Urothelium cell line (cell line): Measurements from ENCODE around the gene NUP93.

Experiments
- DNase-seq: peaks from one replicate; pipeline ENCODE4 v3.0.0; 2011; ENCODE audit warnings: low spot score, mixed read lengths
- FAIRE-seq: peaks from 2 replicates; lab custom pipeline; 2011; peaks lifted over from hg19 to GRCh38; lab: Jason Lieb, UNC

NUP93 gene

GRCh38 chr16:56729735-56730662 lies at the start of gene NUP93:
Gene NUP93, plus strand, starts transcription at chr16:56730129. Its CDS starts 18,119 bp downstream, at chr16:56748248.
- DNase-seq = peak; percentile 97
- FAIRE-seq = no peak

- peak; percentile 72 for FAIRE-seq
- DNase-seq = peak; percentile 97
Observed at GRCh38 chr16:56681939-56682702, 47.8 kb upstream of the NUP93 start, which contains the start of gene MT1X. Gene MT1X, plus strand, starts transcription at chr16:56682470. Its CDS starts 71 bp downstream, at chr16:56682541.

DNA sequence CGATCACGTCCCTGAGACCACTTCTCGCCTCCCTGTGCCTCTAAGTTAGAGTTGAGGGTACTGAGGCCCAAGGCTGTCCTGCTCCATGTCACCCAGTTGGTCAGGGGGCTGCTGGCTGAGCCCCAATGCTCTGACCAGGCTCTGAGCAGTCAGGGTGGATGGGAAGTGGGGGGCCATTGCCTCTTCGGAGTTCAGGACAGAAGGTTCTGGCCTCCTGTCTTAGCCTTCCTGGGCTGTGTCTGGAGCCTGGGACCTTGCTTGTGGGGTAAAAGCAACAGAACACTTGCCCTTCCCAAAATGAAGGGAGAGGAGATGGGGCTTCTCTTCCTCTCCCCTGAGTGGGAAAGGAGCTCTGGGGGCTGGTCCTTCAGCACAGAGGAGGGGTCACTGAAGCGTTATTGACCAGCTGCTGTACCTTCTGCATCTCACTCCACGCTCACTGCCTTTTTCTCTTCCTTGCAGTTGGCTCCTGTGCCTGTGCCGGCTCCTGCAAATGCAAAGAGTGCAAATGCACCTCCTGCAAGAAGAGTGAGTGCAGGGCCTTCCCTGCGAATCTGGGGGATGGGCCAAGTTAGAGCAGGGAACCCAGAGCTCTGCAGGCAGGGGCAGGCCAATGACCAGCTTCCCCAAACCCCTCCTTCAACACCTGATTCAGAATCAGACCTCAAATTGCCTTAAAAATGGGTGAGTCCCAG lies 47.1 kb upstream of the NUP93 start:
- FAIRE-seq (no peak), DNase-seq (no peak)

- no peak for DNase-seq
- no peak for FAIRE-seq
Observed at GRCh38 chr16:56683424-56684172, 46.3 kb upstream of the NUP93 start.

DNA sequence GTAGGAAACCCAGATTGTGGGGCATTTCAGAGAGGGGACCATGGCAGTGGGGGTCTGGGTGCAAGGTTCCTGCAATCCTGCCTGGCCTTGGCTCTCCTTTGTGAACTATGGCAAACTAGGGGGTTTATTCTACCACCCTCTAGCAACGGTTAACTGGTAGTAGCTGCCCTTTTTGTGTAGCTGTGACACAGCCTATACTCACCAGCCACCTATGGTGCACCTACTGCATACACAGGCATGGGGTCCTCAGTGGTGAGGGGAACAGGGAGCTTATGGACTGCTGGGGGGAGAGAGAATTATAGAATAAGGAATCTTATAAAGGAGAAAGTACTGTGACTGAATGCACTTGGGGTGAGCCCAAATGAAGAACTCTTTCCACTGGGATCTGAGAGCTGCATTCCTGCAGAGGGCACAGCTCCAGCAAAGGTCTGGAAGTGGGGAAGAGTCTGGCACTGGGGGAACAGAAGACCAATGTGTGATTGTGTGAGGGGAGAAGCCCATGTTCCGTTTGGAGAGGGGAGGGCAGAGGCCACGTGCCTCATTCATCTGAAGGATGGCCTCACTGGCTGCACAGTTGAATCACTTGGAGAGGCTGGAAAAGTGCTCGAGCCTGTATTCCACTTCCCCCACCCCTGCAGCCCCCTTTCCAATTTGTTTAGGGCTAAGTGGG lies 45.5 kb upstream of the NUP93 start:
- DNase-seq (no peak), FAIRE-seq (no peak)

DNA sequence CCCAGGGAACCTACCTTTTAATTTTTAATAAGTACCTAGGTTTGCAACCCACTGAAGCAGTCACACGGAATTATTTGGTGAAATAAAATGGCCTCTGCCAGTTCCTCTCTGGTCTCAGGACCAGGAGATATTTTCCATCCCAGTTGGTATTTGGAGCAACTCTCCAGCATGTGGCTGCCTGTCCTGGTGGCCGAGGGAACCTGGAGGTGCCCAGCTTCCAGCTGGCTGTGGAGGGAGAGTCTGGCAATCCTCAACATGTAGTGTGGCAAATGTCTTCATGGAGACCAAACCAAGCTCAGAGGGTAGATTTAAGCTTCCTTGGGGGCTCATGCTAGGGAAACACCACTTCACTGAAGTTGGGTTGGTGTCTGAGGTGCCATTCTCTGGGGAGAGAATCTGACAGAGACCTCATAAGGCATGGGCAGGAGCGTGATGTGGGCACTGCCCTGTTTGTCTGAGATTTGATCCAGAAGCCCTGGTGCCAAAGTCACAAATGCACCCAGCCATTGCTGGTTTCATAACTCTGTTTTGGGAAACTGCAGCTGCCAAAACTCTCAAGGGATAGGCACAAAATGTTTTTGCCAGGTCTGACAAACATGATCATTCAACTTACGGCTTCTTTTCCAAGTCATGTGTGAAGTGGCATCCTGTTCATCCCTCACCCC lies 44.9 kb upstream of the NUP93 start:
- no peak for FAIRE-seq
- DNase-seq = no peak

DNA sequence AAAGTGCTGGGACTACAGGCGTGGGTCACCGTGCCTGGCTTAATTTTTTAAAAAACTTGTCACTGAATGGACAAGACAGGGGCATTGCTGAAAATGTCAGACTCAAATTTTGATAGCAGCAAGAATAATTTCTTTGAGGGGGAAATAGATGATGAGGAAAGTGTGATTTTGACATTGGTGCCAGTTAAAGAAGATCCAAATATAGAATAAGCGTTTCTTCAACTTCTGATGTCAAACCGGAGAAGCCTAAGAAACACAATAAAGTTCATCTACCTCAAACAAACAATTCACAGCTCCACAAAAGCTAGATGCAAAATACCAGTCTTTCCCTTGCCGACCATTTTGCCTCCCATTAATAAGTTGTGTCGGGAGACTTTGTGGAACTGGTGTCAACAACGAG lies 43.2 kb upstream of the NUP93 start:
- DNase-seq = no peak

GRCh38 chr16:56688762-56689161 lies 41.2 kb upstream of the NUP93 start:
- DNase-seq (no peak), FAIRE-seq (no peak)

More for the DNA sequence above, 43.2 kb upstream of the NUP93 start:
- no peak for FAIRE-seq

DNA sequence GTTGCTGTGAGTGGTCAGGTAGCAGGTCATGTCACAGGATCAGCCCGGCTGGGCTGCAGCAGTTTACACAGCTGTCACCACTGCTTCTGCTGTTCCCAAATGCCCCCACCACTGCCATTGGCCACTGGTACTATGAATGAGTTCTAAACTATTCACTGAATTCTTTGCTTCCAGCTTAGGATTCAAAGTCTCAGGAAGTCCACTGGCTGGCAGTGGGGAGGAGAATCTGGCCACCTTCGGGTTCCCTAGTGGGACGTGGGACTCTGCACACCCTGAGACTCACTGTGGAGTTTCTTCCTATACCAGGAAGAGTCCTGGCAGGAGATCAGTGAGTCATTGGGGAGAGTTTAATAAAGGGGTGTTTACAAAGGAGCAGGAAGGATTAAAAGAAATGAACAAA lies 40.8 kb upstream of the NUP93 start:
- FAIRE-seq (no peak), DNase-seq (no peak)

GRCh38 chr16:56690420-56691122 lies 39.4 kb upstream of the NUP93 start:
- FAIRE-seq (no peak), DNase-seq (no peak)

DNA sequence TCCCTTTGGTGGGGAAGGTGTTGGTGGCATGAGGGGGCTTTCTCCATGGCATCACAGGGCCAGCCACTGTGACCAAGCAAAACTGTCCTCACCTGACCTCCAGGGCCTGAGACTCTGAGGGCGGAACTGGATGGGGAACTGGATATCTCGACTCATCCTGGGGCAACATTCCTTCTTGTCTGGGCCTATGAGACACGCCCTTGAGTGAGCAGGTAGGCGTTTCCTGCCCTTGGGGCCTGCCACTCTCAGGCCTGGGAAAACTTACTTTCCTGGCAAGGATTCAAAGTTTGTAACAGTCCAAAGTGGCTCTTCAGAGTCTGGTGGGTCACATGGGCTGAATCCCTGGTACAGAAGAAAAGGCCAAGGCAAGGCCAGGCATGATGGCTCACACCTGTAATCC lies 38.0 kb upstream of the NUP93 start:
- FAIRE-seq (no peak), DNase-seq (peak; percentile 81)

GRCh38 chr16:56695246-56695645 lies 34.7 kb upstream of the NUP93 start:
- FAIRE-seq = no peak
- DNase-seq = no peak

DNA sequence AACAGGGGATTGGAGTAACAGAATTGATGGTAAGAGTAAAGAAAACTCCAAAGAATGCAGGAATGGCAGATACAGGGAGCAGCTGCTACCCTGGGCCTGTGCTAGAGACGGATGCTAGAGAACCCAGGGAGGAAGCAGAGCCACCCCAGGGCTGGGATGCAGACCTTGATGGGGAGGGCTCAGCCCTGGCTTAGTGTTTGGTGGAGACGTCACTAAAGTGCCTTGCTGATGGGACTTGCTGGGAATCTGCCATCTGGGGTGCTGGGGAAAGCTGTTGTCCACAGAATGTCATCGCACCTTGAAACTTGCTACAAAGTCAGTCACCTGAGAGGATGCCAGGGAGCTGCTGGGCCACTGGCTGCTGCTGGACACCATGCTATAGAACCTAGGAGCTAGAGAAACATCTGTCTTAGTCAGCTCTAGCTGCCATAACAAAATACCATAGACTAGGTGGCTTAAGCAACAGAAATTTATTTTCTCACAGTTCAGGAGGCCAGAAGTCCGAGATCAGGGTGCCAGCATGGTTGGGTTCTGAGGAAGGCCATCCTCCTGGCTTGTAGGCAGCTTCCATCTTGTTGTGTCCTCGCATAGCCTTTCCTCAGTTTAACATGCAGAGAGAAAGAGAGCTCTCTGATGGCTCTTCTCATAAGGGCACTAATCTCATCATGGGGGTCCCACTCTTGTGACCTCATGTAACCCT lies 32.3 kb upstream of the NUP93 start:
- FAIRE-seq (no peak), DNase-seq (no peak)

GRCh38 chr16:56700195-56700594 lies 29.7 kb upstream of the NUP93 start:
- DNase-seq (no peak), FAIRE-seq (no peak)

DNA sequence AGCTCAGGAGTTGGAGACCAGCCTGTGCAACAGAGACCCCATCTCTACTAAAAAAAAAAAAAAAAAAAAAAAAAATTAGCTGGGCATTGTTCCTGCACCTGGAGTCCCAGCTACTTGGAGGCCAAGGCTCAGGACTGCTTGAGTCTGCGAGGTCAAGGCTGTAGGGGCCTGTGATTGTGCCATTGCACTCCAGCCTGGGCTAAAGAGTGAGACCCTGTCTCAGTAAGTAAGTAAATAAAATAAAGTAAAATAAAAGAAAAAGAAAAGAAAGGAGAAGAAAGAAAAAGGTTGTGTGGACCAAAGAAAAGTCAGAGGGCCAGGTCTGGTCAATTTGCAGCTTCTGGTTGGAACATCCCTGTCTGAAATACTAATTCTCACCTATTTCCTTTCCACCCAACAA lies 29.3 kb upstream of the NUP93 start:
- no peak for FAIRE-seq
- no peak for DNase-seq

DNA sequence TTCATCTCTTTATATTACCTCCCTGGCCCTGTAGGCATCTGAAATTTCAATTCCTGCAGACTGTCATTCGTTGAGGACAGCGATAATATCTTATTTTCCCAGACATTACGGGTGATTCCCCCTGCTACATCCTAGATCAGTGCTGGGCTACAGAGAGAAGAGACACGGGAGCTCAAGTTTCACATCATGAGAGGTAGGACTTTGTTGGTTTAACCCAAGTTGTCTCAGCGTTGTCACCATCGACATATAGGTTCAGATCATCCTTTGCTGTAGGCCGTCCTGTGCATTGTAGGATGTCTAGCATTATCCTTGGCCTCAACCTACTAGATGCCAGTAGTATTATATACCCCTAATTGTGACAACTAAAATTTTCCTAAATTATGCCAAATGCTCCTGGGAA lies 28.4 kb upstream of the NUP93 start:
- DNase-seq (no peak), FAIRE-seq (peak; percentile 23)

DNA sequence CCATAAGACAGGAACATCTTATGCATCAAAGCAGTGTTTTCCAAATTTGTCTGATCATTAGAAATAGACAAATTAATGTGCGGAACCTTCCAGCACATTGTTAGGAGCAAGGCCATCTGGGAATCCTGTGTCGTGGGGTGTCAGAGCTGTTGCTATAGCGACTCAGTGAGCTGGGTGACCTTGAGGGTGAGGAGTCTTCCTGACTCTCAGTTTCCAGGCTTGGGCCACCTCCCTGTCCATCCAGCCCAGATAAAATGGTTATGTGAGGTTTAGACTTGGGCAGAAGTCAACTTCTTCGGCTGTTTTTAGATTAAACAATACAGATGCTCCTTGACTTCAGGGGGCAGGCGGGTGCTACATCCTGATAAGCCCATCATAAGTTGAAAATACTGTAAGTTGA lies 27.1 kb upstream of the NUP93 start:
- FAIRE-seq = no peak
- no peak for DNase-seq
